Measurements from ENCODE around the gene OXTR. TPM values are rescaled to one million over a fixed set of nuclear protein-coding genes. Genes with fewer than 3 reads are reported as not detected.

Gene OXTR
- total and polyA plus RNA-seq, 5 donors, result 0.11 to 0.79 (median 0.39) TPM

- 92% methylated on average over 3 of the region's 3 CpGs for WGBS
- DNase-seq (no peak), ATAC-seq (no peak)
- Histone ChIP-seq H3K4me3 (ENCODE audit: low read length) (no peak overlapping the region), H3K27ac (ENCODE audit: low read length) (no peak overlapping the region), H3K9me3 (ENCODE audit: control insufficient read depth, low read length) (no peaks in the 10 kb centered on the region), H3K27me3 (ENCODE audit: control insufficient read depth, insufficient read depth) (no peaks in the 10 kb centered on the region), H3K4me1 (ENCODE audit: control insufficient read depth, insufficient read depth, low read length) (no peaks in the 10 kb centered on the region)
- intact Hi-C loops (cut with DNase I), result no loop called here
These were observed 15.4 kb upstream of the OXTR start for GRCh38 chr3:8784676-8785435.

- ATAC-seq, result no peak
- H3K9me3 ChIP-seq (ENCODE audit: control insufficient read depth, low read length), result no peaks in the 10 kb centered on the region
- H3K4me1 ChIP-seq (ENCODE audit: control insufficient read depth, insufficient read depth, low read length), result no peaks in the 10 kb centered on the region
- no peak overlapping the region for H3K4me3 ChIP-seq (ENCODE audit: low read length)
- H3K27me3 ChIP-seq (ENCODE audit: control insufficient read depth, insufficient read depth), result no peaks in the 10 kb centered on the region
- intact Hi-C loops (cut with DNase I), result no loop called here
- no peak for DNase-seq
- H3K27ac ChIP-seq (ENCODE audit: low read length), result no peak overlapping the region
These were observed 10.9 kb upstream of the OXTR start for GRCh38 chr3:8780279-8780678.

GRCh38 chr3:8778475-8778874 lies 9.1 kb upstream of the OXTR start:
- no peak overlapping the region for H3K4me3 ChIP-seq (ENCODE audit: low read length)
- intact Hi-C loops (cut with DNase I), result no loop called here
- H3K9me3 ChIP-seq (ENCODE audit: control insufficient read depth, low read length), result no peaks in the 10 kb centered on the region
- 88% methylated on average over 5 of the region's 5 CpGs for WGBS
- DNase-seq (no peak), ATAC-seq (no peak)
- H3K27me3 ChIP-seq (ENCODE audit: control insufficient read depth, insufficient read depth), result no peaks in the 10 kb centered on the region
- no peak overlapping the region for H3K27ac ChIP-seq (ENCODE audit: low read length)
- H3K4me1 ChIP-seq (ENCODE audit: control insufficient read depth, insufficient read depth, low read length), result no peaks in the 10 kb centered on the region

- 83% methylated on average over 5 of the region's 5 CpGs for WGBS
- intact Hi-C loops (cut with DNase I), result no loop called here
- ATAC-seq, result no peak
These were observed 8.5 kb upstream of the OXTR start for GRCh38 chr3:8777978-8778267.

GRCh38 chr3:8777201-8777977 lies 8.0 kb upstream of the OXTR start:
- Histone ChIP-seq H3K27ac (ENCODE audit: low read length) (no peak overlapping the region), H3K27me3 (ENCODE audit: control insufficient read depth, insufficient read depth) (no peaks in the 10 kb centered on the region), H3K4me1 (ENCODE audit: control insufficient read depth, insufficient read depth, low read length) (no peaks in the 10 kb centered on the region), H3K9me3 (ENCODE audit: control insufficient read depth, low read length) (no peaks in the 10 kb centered on the region), H3K4me3 (ENCODE audit: low read length) (no peak overlapping the region)
- ATAC-seq (no peak), DNase-seq (no peak)
- 85% methylated on average over 5 of the region's 5 CpGs for WGBS
- intact Hi-C loops (cut with DNase I), result no loop called here

More at GRCh38 chr3:8777978-8778267, 8.5 kb upstream of the OXTR start:
- Histone ChIP-seq H3K4me3 (ENCODE audit: low read length) (no peak overlapping the region), H3K4me1 (ENCODE audit: control insufficient read depth, insufficient read depth, low read length) (no peaks in the 10 kb centered on the region), H3K27me3 (ENCODE audit: control insufficient read depth, insufficient read depth) (no peaks in the 10 kb centered on the region), H3K9me3 (ENCODE audit: control insufficient read depth, low read length) (no peaks in the 10 kb centered on the region), H3K27ac (ENCODE audit: low read length) (no peak overlapping the region)
- DNase-seq, result no peak

GRCh38 chr3:8776406-8776805 lies 7.0 kb upstream of the OXTR start:
- no peak for ATAC-seq
- Histone ChIP-seq H3K9me3 (ENCODE audit: control insufficient read depth, low read length) (no peaks in the 10 kb centered on the region), H3K27me3 (ENCODE audit: control insufficient read depth, insufficient read depth) (no peaks in the 10 kb centered on the region), H3K4me1 (ENCODE audit: control insufficient read depth, insufficient read depth, low read length) (no peaks in the 10 kb centered on the region), H3K4me3 (ENCODE audit: low read length) (no peak overlapping the region), H3K27ac (ENCODE audit: low read length) (no peak overlapping the region)
- DNase-seq, result no peak
- intact Hi-C loops (cut with DNase I), result no loop called here
- 48% methylated on average over 4 of the region's 4 CpGs for WGBS

GRCh38 chr3:8775602-8776001 lies 6.2 kb upstream of the OXTR start:
- 90% methylated on average over 6 of the region's 6 CpGs for WGBS
- Histone ChIP-seq H3K27ac (ENCODE audit: low read length) (no peak overlapping the region), H3K27me3 (ENCODE audit: control insufficient read depth, insufficient read depth) (no peaks in the 10 kb centered on the region), H3K4me1 (ENCODE audit: control insufficient read depth, insufficient read depth, low read length) (no peaks in the 10 kb centered on the region), H3K9me3 (ENCODE audit: control insufficient read depth, low read length) (no peaks in the 10 kb centered on the region), H3K4me3 (ENCODE audit: low read length) (no peak overlapping the region)
- DNase-seq, result no peak
- ATAC-seq, result no peak
- intact Hi-C loops (cut with DNase I), result no loop called here

- 81% methylated on average over 5 of the region's 5 CpGs for WGBS
- ATAC-seq, result no peak
- no peak overlapping the region for H3K27ac ChIP-seq (ENCODE audit: low read length)
- no peak for DNase-seq
- H3K4me3 ChIP-seq (ENCODE audit: low read length), result no peak overlapping the region
- no peaks in the 10 kb centered on the region for H3K4me1 ChIP-seq (ENCODE audit: control insufficient read depth, insufficient read depth, low read length)
- no peaks in the 10 kb centered on the region for H3K9me3 ChIP-seq (ENCODE audit: control insufficient read depth, low read length)
- no peaks in the 10 kb centered on the region for H3K27me3 ChIP-seq (ENCODE audit: control insufficient read depth, insufficient read depth)
- intact Hi-C loops (cut with DNase I), result no loop called here
These were observed 5.8 kb upstream of the OXTR start for GRCh38 chr3:8775181-8775580.

- DNase-seq, result no peak
- Histone ChIP-seq H3K4me1 (ENCODE audit: control insufficient read depth, insufficient read depth, low read length) (no peaks in the 10 kb centered on the region), H3K27me3 (ENCODE audit: control insufficient read depth, insufficient read depth) (no peaks in the 10 kb centered on the region), H3K4me3 (ENCODE audit: low read length) (no peak overlapping the region), H3K27ac (ENCODE audit: low read length) (no peak overlapping the region), H3K9me3 (ENCODE audit: control insufficient read depth, low read length) (no peaks in the 10 kb centered on the region)
- 80% methylated on average over 5 of the region's 5 CpGs for WGBS
- peak in 1 of 2 donors; percentile 34 for ATAC-seq
- intact Hi-C loops (cut with DNase I), result no loop called here
These were observed 4.6 kb upstream of the OXTR start for GRCh38 chr3:8773941-8774542.

GRCh38 chr3:8768364-8769087 lies 887 bp downstream of the OXTR start:
- Histone ChIP-seq H3K27ac (ENCODE audit: low read length) (no peak overlapping the region), H3K27me3 (ENCODE audit: control insufficient read depth, insufficient read depth) (no peaks in the 10 kb centered on the region), H3K4me1 (ENCODE audit: control insufficient read depth, insufficient read depth, low read length) (no peaks in the 10 kb centered on the region), H3K4me3 (ENCODE audit: low read length) (no peak overlapping the region), H3K9me3 (ENCODE audit: control insufficient read depth, low read length) (no peaks in the 10 kb centered on the region)
- ATAC-seq, result peak in 1 of 2 donors; percentile 8
- 11% methylated on average over 36 of the region's 36 CpGs for WGBS
- DNase-seq, result no peak
- intact Hi-C loops (cut with DNase I), result no loop called here

All from right cardiac atrium (tissue), 5 donors.